Hematopoietic multipotent progenitor cell treated with erythropoietin and hydrocortisone succinate and interleukin-3 and kit ligand, for 6 days (in vitro differentiated cells): ENCODE data around the gene MARCHF2.

ENCODE experiments used
- DNase-seq: peaks from one replicate; pipeline ENCODE4 v3.0.0-alpha.2; 2015

Gene MARCHF2

DNA sequence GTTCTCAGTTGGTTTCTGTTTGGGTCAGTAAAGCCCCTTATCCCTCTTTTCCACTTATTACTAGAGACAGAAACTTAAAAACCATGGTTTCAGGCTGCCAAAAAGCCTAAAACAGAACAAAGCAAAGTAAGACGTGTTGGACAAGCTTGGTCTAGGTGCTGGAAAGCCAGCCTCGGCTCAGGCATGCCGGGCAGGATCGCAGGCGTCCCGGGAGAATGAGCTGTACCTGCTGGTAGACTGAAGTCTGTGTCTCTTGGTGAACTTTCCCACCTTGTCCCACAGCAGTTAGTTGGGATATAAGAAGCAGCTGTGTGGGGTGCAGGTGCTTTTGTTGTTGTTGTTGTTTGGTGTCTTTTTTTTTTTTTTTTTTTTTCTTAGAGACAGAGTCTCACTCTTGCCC is 68.5 kb downstream of the MARCHF2 start:
- no peak for DNase-seq

DNA sequence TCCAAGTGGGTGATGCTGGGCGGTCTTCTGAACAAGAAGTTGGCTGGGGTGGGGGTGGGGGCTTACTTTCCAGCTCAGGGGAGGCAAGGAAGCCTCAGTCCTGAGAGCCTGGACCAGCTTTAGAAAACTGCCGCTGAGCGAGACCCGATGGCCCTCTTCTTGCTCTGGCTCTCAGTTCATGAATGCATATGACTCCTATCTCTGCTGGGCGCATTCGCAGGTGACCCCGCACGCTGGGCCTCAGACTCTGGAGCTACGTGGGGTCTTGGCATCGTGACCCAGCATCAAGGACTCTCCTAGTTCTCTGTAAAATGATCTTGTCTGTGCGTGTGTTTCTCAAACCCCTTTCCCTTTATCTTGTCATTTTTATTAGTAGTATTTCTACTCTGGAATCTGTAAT is 69.6 kb downstream of the MARCHF2 start:
- no peak for DNase-seq

DNA sequence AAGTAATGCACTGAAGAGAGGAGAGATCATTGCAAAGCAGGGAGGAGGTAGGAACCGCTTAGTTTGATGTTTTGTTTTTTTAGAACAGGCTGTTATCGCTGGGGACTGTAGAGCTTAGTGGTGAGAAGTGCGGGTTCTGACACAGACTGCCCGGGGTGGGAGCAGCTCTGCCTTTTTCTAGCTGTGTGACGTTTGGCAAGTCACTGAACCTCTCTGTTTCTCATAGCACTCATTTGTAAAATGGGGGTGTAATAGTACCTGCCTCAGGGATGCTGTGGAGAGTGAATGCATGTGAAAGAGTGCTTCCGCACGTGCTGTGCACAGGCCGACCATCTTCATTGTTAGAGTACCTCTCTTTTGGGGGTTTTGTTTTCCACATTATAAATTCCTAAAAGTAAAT is 70.1 kb downstream of the MARCHF2 start:
- DNase-seq, result no peak

DNA sequence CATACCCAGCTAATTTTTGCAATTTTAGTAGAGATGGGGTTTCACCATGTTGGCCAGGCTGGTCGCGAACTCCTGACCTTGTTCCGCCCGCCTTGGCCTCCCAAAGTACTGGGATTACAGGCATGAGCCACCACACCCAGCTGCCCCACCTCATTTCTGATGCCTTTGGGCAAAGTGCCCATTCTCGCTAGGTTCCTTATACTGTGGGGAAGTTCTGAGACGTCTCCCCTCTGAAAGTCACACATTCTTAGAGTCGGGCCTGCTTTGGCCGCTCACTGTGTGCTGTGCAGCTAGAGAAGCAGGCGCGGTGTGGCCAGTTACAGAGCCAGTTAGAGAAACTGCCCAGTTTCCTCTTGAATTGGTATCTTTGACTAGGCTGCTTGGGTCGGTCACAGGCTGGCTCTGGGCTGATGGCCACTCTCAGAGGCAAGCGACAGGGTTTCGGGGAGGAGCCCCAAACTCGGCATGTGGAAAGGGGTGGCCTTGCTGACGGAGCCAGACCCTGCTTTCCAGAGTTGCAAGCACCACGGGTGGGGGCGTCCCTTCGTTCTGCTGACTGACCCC is 71.3 kb downstream of the MARCHF2 start:
- peak; percentile 73 for DNase-seq

DNA sequence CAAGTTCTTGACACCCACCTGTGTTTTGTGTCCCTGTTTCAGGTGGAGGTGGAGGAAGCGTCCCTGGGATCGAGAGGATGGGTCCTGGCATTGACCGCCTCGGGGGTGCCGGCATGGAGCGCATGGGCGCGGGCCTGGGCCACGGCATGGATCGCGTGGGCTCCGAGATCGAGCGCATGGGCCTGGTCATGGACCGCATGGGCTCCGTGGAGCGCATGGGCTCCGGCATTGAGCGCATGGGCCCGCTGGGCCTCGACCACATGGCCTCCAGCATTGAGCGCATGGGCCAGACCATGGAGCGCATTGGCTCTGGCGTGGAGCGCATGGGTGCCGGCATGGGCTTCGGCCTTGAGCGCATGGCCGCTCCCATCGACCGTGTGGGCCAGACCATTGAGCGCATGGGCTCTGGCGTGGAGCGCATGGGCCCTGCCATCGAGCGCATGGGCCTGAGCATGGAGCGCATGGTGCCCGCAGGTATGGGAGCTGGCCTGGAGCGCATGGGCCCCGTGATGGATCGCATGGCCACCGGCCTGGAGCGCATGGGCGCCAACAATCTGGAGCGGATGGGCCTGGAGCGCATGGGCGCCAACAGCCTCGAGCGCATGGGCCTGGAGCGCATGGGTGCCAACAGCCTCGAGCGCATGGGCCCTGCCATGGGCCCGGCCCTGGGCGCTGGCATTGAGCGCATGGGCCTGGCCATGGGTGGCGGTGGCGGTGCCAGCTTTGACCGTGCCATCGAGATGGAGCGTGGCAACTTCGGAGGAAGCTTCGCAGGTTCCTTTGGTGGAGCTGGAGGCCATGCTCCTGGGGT is 72.7 kb downstream of the MARCHF2 start:
- no peak for DNase-seq

DNA sequence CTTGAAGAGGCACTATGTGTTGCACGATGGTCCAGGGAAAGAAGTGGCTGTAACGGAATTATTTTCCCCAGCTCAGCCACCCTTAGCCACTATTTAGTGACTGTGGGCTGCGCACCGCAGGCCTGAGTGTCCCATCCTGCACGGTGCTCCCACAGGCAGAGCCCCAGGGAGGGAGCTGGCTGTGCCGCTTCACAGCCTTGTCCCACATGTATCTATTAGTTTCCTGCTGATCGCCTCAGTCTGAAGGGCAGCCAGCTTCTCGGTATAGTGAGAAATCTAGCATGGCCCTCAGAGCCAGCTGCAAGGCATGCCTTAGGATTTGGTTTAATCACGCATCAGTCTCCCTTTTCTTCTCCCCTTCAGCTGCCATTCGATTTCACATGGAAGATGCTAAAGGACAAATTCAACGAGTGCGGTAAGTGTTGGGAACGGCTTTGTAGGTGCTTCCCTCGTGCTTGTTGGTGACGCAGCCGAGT is 73.6 kb downstream of the MARCHF2 start:
- DNase-seq, result no peak

DNA sequence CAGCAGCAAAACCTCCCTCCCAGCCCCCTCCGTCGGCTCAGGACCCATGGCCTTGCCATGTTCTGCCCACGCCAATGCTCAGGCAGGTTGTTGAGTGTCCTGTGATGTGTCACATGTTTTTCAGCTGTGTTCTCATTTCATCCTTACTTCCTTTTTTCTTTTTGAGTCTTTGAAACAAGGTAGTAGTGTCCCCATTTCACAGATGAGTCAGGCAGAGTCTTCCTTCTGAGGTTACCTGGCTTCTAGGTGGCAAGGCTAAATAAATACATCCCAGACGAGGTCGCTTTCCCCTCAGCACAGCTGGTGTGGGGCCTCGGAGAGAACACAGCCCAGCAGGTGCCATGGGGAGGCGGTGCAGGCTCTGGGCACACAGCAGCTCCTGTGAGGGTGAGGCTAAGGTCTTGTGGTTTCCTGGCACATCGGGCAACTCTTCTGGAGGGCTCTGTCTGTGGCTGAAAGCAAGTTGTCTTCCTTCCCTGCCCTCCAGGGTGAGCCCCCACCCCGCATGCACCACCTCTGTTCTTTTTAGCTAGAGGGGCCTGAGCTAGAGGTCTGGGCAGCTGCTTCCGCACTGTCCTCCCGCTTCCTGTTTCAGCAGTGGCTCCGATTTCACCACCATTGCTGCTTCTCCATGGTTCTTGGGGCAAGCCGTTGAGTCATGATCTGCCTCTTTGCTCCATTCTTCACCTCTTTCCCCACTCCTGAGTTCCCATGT is 74.2 kb downstream of the MARCHF2 start:
- peak; percentile 78 for DNase-seq

DNA sequence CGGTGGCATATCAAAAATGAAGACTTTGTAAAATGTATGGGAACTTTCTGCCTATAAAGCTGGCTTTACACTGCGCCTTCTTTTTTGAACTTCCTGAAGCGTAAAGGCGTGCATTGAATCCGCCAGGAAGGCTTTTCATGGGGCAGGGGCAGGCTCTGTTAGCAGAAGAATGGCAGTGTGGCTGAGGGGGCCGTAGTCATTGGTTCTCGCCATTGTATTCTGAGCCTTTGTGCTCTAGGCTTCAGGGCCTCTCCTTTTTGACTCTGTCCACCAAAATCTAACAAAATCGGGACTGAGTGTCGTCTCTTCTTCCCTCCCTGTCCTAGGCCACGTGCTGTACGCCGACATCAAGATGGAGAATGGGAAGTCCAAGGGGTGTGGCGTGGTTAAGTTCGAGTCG is 75.3 kb downstream of the MARCHF2 start:
- no peak for DNase-seq
